ENCODE measurements around the gene FBXO41.

FBXO41 gene

GRCh38 chr2:73205611-73206010 lies 78.7 kb downstream of the FBXO41 start:
- POLR2A ChIA-PET, result no interaction called here
- Histone ChIP-seq H3K27me3 (replicated peaks in 2 of 5; ENCODE audit: control insufficient read depth in 4 of 5, insufficient read depth in 5 of 5, low read length in 4 of 5) (peaks cover 8 to 47% (median 17%) of the 10 kb centered on the region in 5 experiments), H3K4me1 (ENCODE audit: control extremely low read depth in 1 of 4, control insufficient read depth in 4 of 4, insufficient read depth in 4 of 4, low read length in 3 of 4) (peaks cover 0 to 17% (median 14%) of the 10 kb centered on the region in 4 experiments), H3K9me3 (ENCODE audit: control extremely low read depth in 1 of 5, control insufficient read depth in 4 of 5, insufficient read depth in 2 of 5, low read depth in 1 of 5, low read length in 4 of 5) (peaks cover 0 to 5% (median 4%) of the 10 kb centered on the region in 5 experiments), H3K36me3 (ENCODE audit: control insufficient read depth in 4 of 4, insufficient read depth in 4 of 4, low read length in 3 of 4) (no peaks in the 10 kb centered on the region), H3K4me3 (ENCODE audit: control insufficient read depth in 1 of 7, extremely low read depth in 1 of 7, insufficient read depth in 4 of 7, low read depth in 2 of 7, low read length in 6 of 7) (no peak overlapping the region), H3K27ac (ENCODE audit: insufficient read depth in 1 of 2, low read depth in 1 of 2, low read length in 2 of 2, poor library complexity in 1 of 2, severe bottlenecking in 2 of 2) (no peak overlapping the region)
- CTCF ChIA-PET, result interaction anchor here (1.0 kb wide), 1 partner anchor 313 kb away, joined by 3 read pairs; no protein-coding TSS in a partner anchor
- DNase-seq, result no peak
- WGBS (ENCODE audit: insufficient coverage), result 93% methylated on average over 4 of the region's 6 CpGs
